ENCODE data around the gene NBDY.

- TF ChIP-seq POLR2A (IDR thresholded peaks at IDR 0.05) = no peak
- TF ChIP-seq CTCF (IDR thresholded peaks at IDR 0.05) = no peak
Measured at GRCh38 chrX:56860888-56861287, 131.8 kb downstream of the NBDY start.
